MM.1S (cell line): Measurements from ENCODE around the gene BATF3.

ENCODE experiments used
- EZH2 ChIP-seq: fragments of 300-600 bp; sonication (generic); optimal IDR thresholded peaks from 2 replicates; pipeline ENCODE3; 2017; ENCODE audit warnings: low read depth, mild to moderate bottlenecking, antibody characterized with exemption, low read length, mixed read lengths
- TF ChIP-seq, protein P1 (sequence below): fragments of 300-600 bp; sonication (generic); IDR thresholded peaks from 2 replicates; pipeline ENCODE4 v1.5.1; 2016; ENCODE audit warnings: antibody characterized with exemption, low read length, mixed read lengths

DNA sequence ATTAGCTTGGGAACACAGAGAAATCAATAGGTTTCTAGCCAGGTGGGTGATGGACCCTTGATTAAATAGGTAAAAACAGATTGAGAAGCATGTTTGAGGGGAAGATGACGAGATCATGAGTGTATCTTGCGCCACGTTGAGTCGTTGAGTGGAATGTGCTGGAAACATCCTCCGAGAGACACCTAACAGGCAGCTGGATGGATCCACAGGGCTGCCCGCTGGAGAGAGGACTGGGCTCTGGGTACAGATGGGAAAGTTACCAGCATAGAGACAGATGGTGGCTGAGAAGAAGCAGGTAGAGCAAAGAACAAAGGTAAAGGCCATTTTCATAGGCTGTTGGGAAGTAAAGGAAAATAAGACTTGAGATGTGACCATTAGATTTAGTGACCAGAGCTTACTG is 15.6 kb downstream of the BATF3 start:
- TF ChIP-seq, protein P1, sequence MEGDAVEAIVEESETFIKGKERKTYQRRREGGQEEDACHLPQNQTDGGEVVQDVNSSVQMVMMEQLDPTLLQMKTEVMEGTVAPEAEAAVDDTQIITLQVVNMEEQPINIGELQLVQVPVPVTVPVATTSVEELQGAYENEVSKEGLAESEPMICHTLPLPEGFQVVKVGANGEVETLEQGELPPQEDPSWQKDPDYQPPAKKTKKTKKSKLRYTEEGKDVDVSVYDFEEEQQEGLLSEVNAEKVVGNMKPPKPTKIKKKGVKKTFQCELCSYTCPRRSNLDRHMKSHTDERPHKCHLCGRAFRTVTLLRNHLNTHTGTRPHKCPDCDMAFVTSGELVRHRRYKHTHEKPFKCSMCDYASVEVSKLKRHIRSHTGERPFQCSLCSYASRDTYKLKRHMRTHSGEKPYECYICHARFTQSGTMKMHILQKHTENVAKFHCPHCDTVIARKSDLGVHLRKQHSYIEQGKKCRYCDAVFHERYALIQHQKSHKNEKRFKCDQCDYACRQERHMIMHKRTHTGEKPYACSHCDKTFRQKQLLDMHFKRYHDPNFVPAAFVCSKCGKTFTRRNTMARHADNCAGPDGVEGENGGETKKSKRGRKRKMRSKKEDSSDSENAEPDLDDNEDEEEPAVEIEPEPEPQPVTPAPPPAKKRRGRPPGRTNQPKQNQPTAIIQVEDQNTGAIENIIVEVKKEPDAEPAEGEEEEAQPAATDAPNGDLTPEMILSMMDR: no peak
- TF ChIP-seq EZH2: no peak
